IPS-NIHi7 (cell line): ENCODE results near the gene LRCH4.
A peak's percentile ranks its signal among the peaks of the same experiment; 100 is the strongest.

ENCODE experiments used
- DNase-seq: peaks from one replicate; pipeline ENCODE4 v3.0.0; 2012; ENCODE audit warnings: mixed read lengths; ENCODE audit errors: extremely low spot score

Gene LRCH4

DNA sequence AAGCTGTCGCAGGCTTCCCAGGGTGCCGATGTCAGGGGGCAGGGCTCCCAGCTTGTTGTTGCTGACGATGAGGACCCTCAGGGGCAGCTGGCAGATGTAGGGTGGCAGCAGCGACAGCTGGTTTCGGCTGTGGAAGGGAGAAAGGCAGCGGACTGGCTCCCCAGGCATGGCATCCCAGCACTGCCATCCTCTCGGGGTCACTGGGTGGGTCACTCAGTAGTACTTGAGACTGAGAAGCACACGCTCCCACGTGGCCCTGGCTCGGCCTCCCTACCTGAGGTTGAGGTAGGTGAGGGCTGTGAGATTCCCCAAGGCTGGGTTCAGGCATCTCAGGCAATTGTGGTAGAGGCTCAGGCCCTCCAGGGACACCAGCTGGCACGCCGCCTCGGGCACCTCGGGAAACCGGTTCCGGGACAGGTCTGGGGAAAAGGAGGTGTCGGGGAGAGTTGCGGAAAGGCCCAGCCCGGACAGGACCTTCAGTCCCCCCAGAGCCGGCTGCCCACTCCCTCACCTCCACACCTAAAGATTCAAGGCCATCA lies 3.8 kb downstream of the LRCH4 start:
- DNase-seq, result no peak

DNA sequence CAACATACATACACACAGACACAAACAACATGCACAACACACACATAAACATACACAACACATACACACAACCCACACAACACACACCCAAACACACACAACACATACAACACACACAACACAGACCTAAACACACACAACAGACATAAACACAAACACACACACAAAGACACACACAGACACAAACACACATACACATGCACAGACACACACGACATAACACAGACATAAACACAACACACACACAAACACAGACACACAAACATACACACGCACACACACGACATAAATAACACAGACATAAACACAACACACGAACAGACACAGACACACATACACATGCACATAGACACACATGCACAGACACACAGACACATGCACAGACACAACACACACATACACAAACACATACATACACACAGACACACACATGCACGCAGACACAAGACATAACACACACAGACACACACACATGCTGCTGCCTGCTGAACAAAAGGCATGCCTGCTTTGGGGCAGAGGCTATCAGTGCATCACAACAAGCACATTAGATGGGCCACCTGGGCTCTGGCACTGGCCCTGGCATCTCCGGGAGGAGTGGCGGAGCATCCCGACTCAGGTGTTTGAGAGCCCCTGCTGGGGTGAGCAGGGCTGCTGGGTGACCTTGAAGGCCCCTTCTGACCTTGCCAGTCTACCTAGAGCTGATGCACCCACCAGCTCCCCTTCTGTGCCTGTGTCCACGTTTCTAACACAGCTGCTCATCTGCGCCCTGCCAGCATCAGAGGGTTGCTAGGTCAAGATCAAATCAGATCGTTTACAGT lies 5.3 kb downstream of the LRCH4 start:
- DNase-seq, result no peak

DNA sequence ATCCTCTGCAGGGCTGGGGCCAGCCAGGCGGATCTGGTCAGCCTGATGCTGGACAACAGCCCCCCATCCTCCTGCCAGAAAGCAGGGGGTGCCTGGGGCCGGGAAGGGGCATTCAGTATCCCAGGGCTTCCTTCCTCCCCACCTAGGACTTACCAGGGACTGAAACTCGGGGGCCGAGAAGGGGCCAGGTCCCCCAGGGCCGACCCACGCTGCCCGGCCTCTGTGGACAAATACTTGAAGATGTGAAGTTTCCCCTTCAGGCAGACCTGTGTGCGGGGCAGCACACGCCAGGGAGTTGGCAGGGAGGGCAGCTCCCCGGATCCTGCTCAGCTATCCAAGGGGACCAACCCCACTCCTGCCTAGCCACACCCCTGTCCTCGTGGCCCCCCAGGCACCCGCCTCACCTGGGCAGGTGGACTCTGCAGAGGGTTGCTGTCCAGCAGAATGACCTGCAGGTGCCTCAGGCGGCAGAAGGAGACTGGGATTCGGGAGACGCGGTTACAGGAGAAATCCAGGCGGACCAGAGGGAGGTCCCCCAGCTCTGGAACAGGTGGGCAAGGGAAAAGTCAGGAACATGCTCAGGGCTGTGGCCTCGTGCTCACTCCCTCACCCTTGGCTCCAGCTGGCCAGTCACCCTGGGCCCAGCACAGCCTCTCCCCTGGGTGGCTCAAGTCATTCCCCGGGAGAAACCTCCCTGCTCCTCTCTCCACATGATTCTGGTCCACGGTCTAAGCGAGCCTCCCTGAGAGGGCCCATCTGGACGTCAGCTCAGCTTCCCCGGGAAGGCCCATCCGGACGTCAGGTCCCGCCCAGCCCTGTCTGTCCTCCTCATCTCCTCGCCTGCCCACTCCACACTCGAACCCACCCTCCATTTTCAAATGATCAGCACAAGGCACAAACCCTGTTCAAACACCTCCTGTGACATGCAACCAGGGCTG lies 7.4 kb downstream of the LRCH4 start:
- DNase-seq, result no peak

- DNase-seq, result no peak
Observed at GRCh38 chr7:100577507-100577906, 8.4 kb downstream of the LRCH4 start.

GRCh38 chr7:100577103-100577502 lies 8.8 kb downstream of the LRCH4 start:
- no peak for DNase-seq

- DNase-seq, result no peak
Observed at GRCh38 chr7:100576384-100576993, 9.4 kb downstream of the LRCH4 start.

- DNase-seq, result no peak
Observed at GRCh38 chr7:100575746-100576383, 10.1 kb downstream of the LRCH4 start.

GRCh38 chr7:100575206-100575631 lies 10.7 kb downstream of the LRCH4 start:
- DNase-seq, result no peak

DNA sequence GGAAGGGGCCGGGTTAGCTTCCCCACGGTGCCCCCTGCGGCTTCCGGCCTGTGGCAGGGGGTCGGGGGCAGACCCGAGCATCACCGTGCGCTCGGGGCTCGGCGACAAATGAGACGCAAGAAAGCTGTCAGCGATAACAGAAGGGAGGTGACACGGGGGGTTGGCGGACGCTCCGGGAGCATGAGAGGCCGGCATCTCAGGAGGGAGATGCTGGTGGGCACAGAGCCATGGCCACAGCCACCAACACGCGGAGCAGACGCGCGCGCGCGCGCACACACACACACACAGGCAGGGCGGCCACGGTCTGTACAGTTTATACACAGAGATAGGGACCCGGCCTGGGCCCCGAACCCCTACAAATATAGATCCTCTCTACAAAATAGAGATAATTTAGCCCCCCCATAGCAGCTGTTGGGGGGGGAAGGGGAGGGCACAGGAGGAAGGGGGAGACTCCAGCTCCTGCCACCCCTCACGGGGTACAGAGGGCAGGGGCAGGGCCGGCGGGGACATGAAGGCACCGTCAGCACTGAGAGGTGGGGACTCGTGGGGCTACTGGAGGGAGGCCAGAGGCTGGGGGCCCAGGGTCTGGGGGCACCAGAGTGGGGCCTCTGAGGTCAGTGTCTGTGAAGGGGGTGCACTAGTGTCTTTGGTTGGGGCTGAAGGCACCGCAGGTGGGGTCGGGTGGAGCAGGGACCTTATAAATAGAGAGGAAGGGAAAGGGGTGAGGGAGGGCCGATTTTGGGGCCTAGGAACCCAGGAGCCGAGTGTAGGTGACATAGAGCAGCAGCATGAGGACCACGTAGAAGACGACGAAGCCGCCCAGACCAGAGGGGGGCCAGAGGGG lies 11.3 kb downstream of the LRCH4 start:
- DNase-seq, result no peak

DNA sequence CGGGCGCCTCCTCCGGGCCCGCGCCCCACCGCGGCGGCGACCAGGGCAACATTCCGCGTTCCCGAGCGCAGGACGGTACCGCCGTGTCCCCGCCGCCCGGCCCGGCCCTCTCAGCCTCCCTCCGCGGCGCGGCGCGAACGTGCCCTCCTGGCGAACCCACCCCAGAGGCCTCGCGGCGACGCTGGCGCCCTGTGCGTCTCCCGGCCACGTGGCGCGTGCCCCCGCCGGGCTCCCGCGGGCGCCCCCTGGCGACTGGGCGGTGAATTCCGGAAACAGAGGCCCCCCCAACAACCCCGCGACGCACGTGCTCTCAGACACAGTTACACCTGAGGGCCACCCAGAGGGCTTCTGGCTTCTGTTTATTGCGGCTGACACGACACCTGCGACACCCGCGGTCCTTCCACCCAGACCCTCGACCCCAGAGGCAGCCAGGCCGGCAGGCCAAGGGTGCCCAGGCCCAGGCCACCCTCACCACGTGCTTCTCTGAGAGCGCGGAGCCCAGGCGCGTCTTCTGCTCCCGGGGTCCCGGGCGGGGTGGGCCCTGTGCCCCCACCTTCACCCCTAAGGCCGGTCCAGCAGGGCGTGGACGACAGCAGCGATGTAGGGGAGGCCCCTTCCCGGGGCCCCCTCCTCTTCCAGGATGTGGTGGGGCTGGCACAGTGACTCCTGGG lies 12.1 kb downstream of the LRCH4 start, which contains the start of gene SAP25:
Gene SAP25 (minus strand): TSS at position 210 of the 671 bp plus-strand sequence. CDS start 158 bp downstream, at position 52.
- peak; percentile 55 for DNase-seq

DNA sequence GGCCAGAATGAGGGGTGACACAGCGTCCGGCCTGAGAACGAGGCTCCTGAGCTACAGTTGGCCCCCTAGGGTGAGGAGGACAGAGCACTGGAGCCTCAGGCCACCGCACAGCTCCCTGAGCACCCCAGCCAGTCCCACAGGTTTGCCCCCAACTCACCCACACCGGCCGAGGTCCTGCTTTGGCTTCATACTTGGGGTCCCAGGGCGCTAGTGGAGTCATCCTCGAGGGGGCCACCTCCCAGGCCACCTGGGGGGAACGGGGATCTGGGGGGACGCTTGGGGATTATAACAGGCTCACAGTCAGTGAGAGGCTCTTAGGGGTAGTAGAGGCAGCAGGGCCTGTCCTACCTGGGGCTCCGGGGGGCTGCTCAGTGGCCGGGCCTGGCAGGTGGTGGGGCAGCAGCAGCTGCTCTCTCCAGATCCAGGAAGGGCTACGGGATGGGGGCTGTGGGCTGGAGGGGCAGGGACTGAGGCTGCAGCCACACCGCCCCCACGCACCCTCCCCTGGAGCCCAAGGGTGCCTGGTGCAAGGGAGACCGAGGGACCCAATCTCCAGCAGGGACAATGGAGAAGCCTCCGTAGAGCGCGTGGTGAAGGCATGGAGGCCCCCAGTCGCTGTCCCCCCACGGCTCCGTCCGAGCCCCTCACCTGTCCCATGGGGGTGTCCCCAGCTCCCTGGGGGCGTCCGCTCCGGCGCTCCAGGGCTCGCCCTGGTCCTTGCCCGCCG lies 12.8 kb downstream of the LRCH4 start:
- DNase-seq, result no peak

GRCh38 chr7:100572281-100572948 lies 13.5 kb downstream of the LRCH4 start:
- no peak for DNase-seq

DNA sequence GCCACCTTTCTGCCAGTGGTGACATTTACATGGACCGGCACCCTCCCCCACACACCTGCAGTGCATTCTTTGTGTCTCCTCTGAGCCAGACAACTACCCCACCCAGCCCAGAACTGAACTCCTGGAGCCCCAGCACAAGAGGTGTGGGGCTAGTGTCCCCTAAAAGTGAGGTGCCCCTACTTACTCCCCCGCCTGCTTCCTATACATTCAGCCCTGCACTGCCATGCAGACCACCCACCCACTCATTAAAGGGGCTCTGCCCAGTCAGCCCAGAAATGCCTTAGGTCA lies 14.2 kb downstream of the LRCH4 start:
- no peak for DNase-seq

DNA sequence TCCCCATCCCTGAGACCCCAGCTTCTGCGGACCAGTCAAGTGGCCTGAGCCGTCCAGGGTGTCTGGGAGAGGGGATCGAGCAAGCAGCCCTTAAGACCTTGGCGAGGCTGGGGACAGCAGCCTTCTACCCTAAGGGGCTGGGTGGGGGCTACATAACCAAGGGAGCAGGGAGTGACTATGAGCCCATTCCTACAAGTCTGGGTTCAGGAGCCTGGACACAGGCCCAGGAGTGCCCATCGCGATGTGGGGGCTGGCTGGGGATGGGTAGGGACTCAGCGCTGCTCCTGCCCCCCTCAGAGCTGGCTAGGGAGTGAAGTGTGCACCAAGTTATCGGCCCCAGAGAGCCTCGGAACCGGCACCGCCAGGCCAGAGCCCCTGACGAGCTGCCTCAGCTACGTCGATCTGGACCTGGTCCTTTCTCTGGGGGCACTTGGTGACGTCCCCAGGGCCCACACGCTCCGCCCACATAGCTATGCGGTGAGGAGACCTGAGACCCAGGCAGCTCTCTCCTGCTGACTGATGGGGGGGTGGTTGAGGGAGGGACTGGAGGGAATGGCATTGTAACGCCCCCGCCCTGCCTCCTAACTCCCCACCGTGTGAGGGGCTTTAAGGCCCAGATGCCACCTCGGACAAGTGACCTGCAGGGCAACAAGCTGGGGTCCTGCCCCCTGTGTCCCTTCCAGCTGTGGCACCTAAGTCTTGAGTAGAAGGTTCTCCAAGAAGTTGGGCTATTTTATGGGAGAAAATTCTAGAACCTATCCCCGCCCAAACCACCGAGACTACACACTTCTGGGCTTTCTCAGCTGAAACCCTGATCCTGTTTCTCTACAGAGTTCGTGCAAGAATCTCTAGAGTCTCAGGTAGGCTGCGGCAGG lies 14.7 kb downstream of the LRCH4 start:
- DNase-seq, result peak; percentile 58

- DNase-seq, result peak; percentile 72
Observed at GRCh38 chr7:100568896-100569844, 16.8 kb downstream of the LRCH4 start.

DNA sequence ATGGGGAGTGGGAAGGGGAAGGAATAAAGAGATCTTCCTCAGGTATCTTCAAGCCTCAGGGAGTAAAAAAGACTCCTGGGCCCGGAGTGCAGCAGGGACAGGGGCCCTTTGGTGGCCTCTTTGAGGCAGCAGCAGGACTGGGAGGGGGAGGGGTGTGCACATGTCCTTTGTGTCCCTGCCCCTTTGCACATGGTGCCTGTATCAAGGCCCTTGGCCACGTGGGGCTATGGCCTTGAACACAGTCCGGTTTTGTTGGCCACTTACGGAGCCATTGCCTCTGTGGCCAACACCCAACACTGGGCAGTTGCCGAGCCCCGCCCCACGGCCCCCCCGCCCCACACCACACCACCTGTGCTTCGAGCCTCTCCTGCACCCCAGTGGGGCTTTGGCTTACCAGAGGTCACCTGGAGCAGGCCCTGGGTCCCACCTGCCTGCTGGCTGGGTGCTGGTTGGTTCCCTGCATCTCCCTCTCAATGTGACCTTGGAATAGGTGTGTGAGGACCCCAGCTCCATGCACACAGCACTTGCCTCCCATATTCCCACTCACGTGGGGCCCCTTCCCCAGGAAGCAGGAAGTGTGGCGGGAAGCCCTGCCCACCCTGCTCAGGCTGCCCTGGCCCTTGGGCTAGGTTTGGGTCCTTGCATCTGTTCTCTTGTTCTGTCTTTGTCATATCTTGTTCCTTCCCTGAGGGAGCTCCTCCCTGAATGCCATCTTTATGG lies 17.6 kb downstream of the LRCH4 start:
- DNase-seq, result no peak
